ENCODE data around the gene SV2B. TPM values are rescaled to one million over a fixed set of nuclear protein-coding genes. Genes with fewer than 3 reads are reported as not detected.

The SV2B gene
- total RNA-seq, 4 donors from 2014 or later = 0.42 to 2.3 (median 0.88) TPM

DNA sequence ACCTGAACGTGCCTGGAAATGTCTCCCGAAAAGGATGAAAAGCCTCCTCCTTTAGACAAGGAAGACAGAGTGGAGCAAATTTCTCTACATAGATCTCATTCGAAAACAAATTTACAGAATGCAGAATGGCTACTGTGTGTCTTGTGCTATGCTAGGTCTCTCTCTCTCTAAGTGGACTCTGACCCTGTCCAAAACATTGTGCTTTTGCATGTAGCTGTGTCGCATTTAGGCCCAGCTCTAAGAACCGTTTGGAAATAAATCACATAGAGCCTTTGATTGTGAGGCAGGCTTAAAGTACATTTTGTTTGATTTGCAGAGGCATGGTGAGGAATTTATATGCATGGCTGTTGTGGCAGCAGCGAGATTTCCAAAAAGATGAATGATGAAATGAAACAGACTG, 198.0 kb downstream of the SV2B start:
- H3K4me3 ChIP-seq (ENCODE audit: low read depth, poor library complexity, severe bottlenecking) = no peak overlapping the region
- TF ChIP-seq, protein P1, sequence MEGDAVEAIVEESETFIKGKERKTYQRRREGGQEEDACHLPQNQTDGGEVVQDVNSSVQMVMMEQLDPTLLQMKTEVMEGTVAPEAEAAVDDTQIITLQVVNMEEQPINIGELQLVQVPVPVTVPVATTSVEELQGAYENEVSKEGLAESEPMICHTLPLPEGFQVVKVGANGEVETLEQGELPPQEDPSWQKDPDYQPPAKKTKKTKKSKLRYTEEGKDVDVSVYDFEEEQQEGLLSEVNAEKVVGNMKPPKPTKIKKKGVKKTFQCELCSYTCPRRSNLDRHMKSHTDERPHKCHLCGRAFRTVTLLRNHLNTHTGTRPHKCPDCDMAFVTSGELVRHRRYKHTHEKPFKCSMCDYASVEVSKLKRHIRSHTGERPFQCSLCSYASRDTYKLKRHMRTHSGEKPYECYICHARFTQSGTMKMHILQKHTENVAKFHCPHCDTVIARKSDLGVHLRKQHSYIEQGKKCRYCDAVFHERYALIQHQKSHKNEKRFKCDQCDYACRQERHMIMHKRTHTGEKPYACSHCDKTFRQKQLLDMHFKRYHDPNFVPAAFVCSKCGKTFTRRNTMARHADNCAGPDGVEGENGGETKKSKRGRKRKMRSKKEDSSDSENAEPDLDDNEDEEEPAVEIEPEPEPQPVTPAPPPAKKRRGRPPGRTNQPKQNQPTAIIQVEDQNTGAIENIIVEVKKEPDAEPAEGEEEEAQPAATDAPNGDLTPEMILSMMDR (IDR thresholded peaks at IDR 0.05) = no peak
- TF ChIP-seq POLR2A (IDR thresholded peaks at IDR 0.05) = no peak
- intact Hi-C loops (cut with DNase I; ENCODE audit: low total_unique reads) = no loop called here
- 89 to 90% methylated on average over 6 of the region's 6 CpGs for WGBS, 2 donors
- no peak for DNase-seq (ENCODE audit: low spot score in 2 of 2)

DNA sequence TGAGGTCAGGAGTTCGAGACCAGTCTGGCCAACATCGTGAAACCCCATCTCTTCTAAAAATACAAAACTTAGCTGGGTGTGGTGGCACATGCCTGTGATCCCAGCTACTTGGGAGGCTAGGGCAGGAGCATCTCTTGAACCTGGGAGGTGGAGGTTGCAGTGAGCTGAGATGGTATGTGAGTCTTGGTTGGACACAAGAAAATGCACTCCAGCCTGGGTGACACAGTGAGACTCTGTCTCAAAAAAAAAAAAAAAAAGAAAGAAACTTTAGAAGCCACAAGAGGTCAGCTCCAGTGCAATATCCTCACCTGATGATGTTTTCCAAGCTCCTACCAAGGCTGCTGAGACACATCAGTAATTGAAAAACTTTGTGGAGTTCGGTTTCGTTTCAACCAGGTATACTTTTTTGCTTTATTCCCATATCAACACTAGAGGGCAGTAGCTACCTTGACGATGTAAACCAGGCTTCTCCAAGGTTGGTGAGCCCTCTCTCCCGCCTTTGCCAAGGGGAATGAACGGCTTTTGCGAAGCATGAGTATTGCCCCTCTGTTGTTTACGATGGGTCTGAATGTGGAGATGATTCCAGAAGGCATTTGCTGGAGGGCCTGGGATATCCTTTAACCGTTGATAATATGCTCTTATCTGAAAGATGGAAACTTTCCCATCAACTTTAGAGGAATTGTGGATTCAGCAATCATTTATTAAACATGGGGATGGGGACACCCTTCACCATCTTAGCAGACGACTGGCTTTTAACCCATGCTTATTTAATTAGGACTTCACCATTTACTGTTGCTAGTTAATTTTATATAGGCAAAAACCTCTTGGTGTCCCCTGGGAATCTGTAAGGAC, 202.8 kb downstream of the SV2B start:
- TF ChIP-seq, protein P1 (IDR thresholded peaks at IDR 0.05) = peak in 1 of 3 donors; percentile 17
- no peak for TF ChIP-seq POLR2A (IDR thresholded peaks at IDR 0.05)
- intact Hi-C loops (cut with DNase I; ENCODE audit: low total_unique reads) = loop anchor here (5.0 kb wide), 1 partner anchor 774 kb away; no protein-coding TSS in a partner anchor
- H3K4me3 ChIP-seq (ENCODE audit: low read depth, poor library complexity, severe bottlenecking) = no peak overlapping the region
- WGBS, 2 donors = 19 to 24% methylated on average over 11 of the region's 11 CpGs
- no peak for DNase-seq (ENCODE audit: low spot score in 2 of 2)

GRCh38 chr15:91304210-91304609, 204.2 kb downstream of the SV2B start:
- 65 to 85% methylated on average over 2 of the region's 2 CpGs for WGBS, 2 donors
- no peak for DNase-seq (ENCODE audit: low spot score in 2 of 2)
- no peak overlapping the region for H3K4me3 ChIP-seq (ENCODE audit: low read depth, poor library complexity, severe bottlenecking)
- TF ChIP-seq POLR2A (IDR thresholded peaks at IDR 0.05) = no peak
- TF ChIP-seq, protein P1 (IDR thresholded peaks at IDR 0.05) = no peak
- intact Hi-C loops (cut with DNase I; ENCODE audit: low total_unique reads) = loop anchor here (5.0 kb wide), 1 partner anchor 773 kb away; no protein-coding TSS in a partner anchor

- TF ChIP-seq POLR2A (IDR thresholded peaks at IDR 0.05) = no peak
- TF ChIP-seq, protein P1 (IDR thresholded peaks at IDR 0.05) = no peak
- 42% methylated on average over 6 of the region's 6 CpGs for WGBS, 2 donors
- H3K4me3 ChIP-seq (ENCODE audit: low read depth, poor library complexity, severe bottlenecking) = no peak overlapping the region
- intact Hi-C loops (cut with DNase I; ENCODE audit: low total_unique reads) = loop anchor here (5.0 kb wide), 1 partner anchor 773 kb away; no protein-coding TSS in a partner anchor
- no peak for DNase-seq (ENCODE audit: low spot score in 2 of 2)
These were observed 204.7 kb downstream of the SV2B start for GRCh38 chr15:91304786-91305185.

- intact Hi-C loops (cut with DNase I; ENCODE audit: low total_unique reads) = no loop called here
These were observed 206.1 kb downstream of the SV2B start for GRCh38 chr15:91306144-91306543.

More at GRCh38 chr15:91306144-91306543, 206.1 kb downstream of the SV2B start:
- DNase-seq (ENCODE audit: low spot score in 2 of 2) = no peak
- no peak overlapping the region for H3K4me3 ChIP-seq (ENCODE audit: low read depth, poor library complexity, severe bottlenecking)
- WGBS, 2 donors = 58 to 65% methylated on average over 7 of the region's 7 CpGs
- no peak for TF ChIP-seq POLR2A (IDR thresholded peaks at IDR 0.05)
- TF ChIP-seq, protein P1 (IDR thresholded peaks at IDR 0.05) = no peak

Data from lower leg skin (tissue), 4 donors.